KOPT-K1 (cell line): ENCODE results near the gene CD6.

Experiments used
- H3K27ac ChIP-seq: fragments of 200-600 bp; sonication (generic); 2 replicates; pipeline ENCODE4 v1.5.1; 2016; ENCODE audit warnings: antibody characterized with exemption, mild to moderate bottlenecking, low read depth, low read length; ENCODE audit not compliant: poor library complexity, severe bottlenecking
- H3K36me3 ChIP-seq: fragments of 200-600 bp; sonication (generic); 2 replicates; pipeline ENCODE4 v1.5.1; 2017; ENCODE audit warnings: antibody characterized with exemption, mild to moderate bottlenecking, low read length, moderate library complexity; ENCODE audit not compliant: insufficient read depth
- H3K9me3 ChIP-seq: fragments of 200-600 bp; sonication (generic); 2 replicates; pipeline ENCODE4 v1.5.1; 2017; ENCODE audit warnings: antibody characterized with exemption, low read length, mild to moderate bottlenecking; ENCODE audit not compliant: insufficient read depth, poor library complexity, severe bottlenecking

The CD6 gene, protein sequence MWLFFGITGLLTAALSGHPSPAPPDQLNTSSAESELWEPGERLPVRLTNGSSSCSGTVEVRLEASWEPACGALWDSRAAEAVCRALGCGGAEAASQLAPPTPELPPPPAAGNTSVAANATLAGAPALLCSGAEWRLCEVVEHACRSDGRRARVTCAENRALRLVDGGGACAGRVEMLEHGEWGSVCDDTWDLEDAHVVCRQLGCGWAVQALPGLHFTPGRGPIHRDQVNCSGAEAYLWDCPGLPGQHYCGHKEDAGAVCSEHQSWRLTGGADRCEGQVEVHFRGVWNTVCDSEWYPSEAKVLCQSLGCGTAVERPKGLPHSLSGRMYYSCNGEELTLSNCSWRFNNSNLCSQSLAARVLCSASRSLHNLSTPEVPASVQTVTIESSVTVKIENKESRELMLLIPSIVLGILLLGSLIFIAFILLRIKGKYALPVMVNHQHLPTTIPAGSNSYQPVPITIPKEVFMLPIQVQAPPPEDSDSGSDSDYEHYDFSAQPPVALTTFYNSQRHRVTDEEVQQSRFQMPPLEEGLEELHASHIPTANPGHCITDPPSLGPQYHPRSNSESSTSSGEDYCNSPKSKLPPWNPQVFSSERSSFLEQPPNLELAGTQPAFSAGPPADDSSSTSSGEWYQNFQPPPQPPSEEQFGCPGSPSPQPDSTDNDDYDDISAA

DNA sequence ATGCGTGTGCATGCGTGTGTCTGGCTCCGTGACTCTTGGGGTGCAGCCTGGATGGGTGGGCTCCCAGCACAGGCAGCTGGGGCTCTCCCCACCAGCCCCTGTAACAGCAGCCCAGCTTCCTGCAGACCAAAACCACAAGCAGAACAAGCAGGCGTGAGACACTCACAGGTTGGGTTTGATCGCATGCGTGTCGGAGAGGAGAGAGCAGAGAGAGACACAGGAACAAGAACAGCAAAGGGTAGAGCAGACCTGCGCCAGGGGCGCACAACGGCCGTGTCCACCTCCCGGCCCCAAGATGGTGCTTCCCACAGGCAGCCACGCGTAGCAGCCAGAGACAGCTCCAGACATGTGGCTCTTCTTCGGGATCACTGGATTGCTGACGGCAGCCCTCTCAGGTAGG is at the start of gene CD6:
TSS of gene CD6 (plus strand) at position 161 of the 400 bp plus-strand sequence. CDS start at position 347, 186 bp downstream.
- Histone ChIP-seq H3K9me3 (peaks cover 5% of the 10 kb centered on the region), H3K36me3 (0 out of 2 replicates have a peak, but pooled peaks cover 2% of the 10 kb centered on the region), H3K27ac (peak within 1 kb of the TSS; percentile 92)

DNA sequence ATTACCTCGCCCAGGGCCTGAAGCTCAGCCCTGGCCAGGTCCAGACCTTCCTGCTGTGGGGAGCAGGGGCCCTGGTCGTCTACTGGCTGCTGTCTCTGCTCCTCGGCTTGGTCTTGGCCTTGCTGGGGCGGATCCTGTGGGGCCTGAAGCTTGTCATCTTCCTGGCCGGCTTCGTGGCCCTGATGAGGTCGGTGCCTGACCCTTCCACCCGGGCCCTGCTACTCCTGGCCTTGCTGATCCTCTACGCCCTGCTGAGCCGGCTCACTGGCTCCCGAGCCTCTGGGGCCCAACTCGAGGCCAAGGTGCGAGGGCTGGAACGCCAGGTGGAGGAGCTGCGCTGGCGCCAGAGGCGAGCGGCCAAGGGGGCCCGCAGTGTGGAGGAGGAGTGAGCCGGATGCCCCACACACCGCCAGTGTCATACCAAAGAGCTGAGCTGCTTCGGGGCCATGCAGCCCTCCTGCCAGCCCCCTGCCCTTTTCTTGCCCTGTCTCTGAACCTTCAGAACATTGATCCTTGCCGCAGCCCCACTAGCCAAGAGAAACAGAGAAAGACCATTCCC is 49.6 kb upstream of the CD6 start:
- Histone ChIP-seq H3K36me3 (peaks cover 68% of the 10 kb centered on the region), H3K27ac (no peak overlapping the region), H3K9me3 (no peaks in the 10 kb centered on the region)

DNA sequence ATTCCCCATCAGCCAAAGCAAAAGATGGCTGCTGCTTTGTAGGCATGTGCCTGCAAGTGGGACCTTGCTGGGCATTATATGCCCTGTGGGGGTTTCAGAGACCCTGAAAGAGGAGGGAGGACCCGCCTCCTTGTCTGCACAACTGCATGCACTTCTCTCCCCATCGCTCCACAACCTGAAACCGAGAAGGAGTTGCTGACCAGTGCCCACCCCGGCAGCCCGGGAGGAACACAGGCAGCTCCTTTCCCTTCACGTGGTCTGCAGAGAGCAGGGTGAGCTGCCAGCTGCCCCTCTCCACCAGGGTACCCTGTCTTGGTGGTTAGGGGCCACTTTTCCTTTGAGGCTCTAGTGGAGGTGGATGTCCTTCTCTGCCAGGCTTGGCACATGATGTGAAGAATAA is 48.6 kb upstream of the CD6 start:
- Histone ChIP-seq H3K27ac (no peak overlapping the region), H3K36me3 (peaks cover 58% of the 10 kb centered on the region), H3K9me3 (no peaks in the 10 kb centered on the region)

DNA sequence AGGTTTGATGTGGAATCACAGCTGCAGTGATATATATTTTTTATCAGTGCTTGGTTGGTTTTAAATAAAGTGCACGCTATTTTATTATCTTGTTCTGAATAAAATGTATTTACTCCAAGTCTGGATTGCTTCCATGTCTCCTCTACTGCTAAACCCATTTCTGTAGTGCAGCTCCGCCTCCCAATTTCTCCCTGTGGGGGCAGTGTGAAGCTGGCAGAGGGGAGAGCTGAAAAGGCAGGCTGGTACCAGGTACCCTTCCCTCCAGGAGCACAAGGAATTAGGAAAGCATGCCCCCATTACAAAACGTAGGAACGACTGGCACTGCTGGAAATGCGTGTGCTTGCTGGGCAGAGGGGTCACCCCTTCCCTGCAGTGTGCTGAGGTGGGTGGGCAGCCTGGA is 48.2 kb upstream of the CD6 start:
- Histone ChIP-seq H3K36me3 (peaks cover 54% of the 10 kb centered on the region), H3K27ac (no peak overlapping the region), H3K9me3 (no peaks in the 10 kb centered on the region)

DNA sequence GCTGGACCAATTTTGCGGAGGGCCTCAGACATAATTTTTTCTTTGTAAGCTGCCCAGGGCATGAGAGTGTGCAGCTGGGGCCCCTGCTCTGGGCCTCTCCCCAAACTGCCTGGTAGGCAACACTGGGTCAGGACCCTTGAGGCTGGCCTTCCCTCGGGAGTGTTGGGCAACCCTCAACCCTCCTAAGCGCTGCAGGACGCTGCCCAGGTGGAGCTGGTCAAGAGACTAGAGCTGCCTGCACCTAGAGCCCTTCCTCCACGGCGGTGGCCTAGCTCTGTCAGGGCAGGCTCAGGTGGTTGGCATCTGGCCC is 47.7 kb upstream of the CD6 start:
- Histone ChIP-seq H3K36me3 (peaks cover 49% of the 10 kb centered on the region), H3K27ac (no peak overlapping the region), H3K9me3 (no peaks in the 10 kb centered on the region)

DNA sequence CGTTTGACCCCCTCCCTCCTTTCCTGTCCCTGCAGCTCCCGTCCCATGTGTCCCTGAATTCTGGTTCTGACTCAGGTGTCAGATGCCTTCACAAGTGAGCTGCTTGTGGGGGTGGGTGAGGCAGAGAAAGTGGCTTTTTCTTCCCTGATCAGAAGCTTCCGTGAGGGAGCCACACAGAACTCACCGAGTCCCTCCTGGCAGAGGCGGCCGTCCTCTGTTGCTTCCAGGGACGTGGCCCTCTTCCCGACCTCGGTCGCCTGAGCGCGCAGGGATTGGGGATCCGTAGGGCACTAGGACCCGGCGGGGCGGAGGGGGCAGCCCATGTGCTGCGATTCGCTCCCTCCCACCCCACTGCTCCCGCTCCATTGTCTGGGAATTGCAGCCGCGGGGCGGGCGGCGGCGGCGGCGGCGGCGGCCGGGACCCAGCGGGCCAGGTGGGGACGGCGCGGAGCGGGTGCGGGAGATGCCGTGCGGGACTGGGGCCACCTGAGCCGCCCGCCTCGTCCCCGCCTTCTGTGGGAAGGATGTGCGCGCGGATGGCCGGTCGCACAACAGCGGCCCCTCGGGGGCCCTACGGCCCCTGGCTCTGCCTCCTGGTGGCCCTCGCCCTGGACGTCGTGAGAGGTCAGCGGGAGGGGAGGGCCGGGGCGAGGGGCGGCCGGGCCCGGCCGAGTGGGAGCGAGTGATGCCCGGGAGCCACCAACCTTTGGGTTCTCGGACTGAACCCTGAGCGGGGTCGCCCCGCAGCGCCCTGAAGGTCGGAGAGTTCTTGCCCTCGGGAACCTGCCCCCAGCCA is 47.2 kb upstream of the CD6 start, which contains the start of gene TMEM132A:
TSS of gene TMEM132A (plus strand) at position 351 of the 796 bp plus-strand sequence. CDS start at position 525, 174 bp downstream.
- H3K36me3 ChIP-seq: peaks cover 44% of the 10 kb centered on the region
- H3K9me3 ChIP-seq: no peaks in the 10 kb centered on the region
- H3K27ac ChIP-seq: no peak within 1 kb of the TSS

DNA sequence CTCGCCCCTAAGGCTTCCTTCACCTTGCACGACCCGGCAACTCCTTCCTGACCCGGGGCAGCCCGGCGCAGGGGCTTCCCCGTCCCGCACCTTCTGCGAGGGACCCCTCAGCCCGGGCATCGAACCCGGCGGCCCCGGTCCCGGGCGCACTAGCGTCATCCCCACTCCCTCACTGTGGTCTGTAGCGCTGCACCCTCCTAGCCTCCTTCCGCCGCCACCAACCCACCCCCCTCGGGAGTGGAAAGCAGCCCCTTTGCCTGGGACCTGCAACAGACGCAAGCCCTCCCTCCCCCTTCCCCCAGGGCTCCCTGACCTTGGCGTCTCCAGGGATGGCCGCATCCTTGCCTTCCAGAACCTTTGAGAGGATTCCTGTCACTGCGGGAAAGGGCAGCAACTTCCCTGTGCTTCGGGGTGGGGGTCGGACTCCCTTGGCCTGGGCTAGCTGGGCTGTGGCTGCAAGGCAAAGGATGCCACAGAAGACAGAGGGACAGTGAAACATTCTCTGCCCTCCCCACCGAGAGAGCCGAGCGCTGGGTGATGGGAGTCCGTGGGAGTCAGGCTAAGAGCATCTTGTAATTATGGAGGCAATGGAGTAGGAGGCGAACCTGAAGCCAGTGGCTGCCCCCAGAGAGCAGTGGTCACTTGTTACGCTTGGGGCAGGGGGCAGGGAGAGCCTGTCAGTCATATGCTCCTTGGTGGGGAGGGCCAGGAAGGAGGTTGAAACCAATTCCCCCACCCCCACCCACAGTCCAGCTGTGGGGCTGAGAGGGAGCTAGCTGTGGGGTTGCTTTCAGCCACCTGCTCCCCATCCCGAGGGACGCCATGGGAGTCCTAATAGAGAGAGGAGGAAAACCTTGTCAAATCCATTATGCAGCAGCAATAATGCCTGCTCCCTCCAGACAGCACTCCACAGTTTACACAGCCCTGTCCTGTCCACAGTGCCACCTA is 46.3 kb upstream of the CD6 start:
- no peaks in the 10 kb centered on the region for H3K9me3 ChIP-seq
- H3K36me3 ChIP-seq: peaks cover 35% of the 10 kb centered on the region
- H3K27ac ChIP-seq: no peak overlapping the region

DNA sequence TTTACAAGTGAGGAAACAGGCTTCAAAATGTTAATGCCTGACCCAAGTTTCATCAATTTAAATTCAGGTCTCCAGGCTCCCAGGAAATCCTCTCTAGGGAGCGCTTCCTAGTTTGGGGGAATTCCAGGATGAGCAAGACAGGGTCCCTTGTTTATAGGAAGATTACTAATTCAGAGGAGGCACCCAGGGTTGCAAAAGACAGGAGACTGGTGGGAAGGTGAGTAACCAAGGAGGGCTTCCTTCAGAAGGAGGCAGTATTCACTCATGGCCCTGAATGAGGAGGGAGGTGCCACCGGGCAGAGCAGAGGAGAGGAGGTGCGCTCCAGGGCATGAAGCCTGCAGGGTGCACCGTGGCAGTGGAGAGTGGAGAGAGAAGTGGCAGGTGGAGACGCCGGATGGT is 45.6 kb upstream of the CD6 start:
- Histone ChIP-seq H3K36me3 (peaks cover 28% of the 10 kb centered on the region), H3K27ac (no peak overlapping the region)

DNA sequence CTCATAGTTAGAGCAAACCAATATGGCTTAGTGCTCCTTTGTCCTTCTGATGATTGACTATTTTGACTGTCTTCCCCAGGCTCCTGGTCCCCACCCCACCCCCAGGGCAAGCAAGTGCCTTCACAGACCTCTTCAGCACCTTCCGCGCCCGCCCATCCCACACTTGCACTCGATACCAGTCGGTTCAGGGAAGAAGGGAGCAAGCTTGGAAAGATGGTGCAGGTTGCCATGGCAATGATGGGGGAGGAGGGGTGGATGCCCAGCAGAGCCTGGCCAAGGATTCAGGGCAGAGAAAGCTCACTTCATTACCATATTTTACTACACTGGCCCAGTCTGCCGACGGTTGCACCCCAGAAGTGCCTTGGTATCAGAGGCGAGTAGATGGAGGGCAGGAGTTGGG is 45.0 kb upstream of the CD6 start:
- peaks cover 22% of the 10 kb centered on the region for H3K36me3 ChIP-seq
- H3K9me3 ChIP-seq: no peaks in the 10 kb centered on the region
- H3K27ac ChIP-seq: no peak overlapping the region

More for the DNA sequence above, 45.6 kb upstream of the CD6 start:
- H3K9me3 ChIP-seq: no peaks in the 10 kb centered on the region

DNA sequence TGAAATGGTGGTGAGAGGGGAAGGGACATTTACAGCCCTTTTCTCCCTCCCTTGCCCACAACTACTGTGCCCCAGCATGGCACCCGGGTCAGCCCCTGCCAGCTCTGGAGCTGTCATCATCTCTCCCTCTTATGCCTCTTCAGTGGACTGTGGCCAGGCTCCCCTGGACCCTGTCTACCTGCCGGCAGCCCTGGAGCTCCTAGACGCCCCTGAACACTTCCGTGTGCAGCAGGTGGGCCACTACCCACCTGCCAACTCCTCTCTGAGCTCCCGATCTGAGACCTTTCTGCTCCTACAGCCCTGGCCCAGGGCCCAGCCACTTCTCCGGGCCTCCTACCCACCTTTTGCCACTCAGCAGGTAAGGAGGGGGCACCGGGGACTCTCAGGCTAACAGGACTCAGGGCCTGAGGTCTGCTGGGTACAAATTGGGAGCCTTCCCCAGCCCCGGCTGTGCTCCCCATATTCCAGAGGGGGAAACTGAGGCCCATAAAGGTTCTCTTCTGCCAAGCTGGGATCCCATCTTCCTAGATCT is 44.4 kb upstream of the CD6 start:
- Histone ChIP-seq H3K27ac (no peak overlapping the region), H3K9me3 (no peaks in the 10 kb centered on the region), H3K36me3 (peaks cover 16% of the 10 kb centered on the region)

DNA sequence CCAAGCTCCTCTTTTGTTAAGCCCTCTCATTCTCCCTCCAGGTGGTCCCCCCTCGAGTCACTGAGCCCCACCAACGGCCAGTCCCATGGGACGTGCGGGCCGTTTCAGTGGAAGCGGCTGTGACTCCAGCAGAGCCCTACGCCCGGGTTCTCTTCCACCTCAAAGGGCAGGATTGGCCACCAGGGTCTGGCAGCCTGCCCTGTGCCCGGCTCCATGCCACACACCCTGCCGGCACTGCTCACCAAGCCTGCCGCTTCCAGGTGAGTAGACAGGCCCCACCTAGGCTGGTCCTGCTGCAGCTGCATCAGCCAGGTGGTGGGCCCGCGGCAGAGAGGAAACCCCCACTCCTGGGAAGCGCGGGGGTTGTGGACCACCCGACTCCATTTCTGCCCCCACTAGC is 43.9 kb upstream of the CD6 start:
- Histone ChIP-seq H3K36me3 (peaks cover 11% of the 10 kb centered on the region), H3K9me3 (no peaks in the 10 kb centered on the region), H3K27ac (no peak overlapping the region)

DNA sequence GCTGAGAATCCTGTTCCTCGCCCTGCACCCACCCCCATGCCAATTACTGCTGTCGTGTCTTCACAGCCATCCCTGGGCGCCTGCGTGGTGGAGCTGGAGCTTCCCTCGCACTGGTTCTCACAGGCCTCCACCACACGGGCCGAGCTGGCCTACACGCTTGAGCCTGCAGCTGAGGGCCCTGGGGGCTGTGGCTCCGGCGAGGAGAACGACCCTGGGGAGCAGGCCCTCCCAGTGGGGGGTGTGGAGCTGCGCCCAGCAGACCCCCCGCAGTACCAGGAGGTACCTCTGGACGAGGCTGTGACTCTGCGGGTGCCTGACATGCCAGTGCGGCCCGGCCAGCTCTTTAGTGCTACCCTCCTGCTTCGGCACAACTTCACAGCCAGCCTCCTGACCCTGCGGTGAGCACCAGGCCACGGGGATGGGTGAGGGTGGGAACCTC is 42.9 kb upstream of the CD6 start:
- peaks cover 1% of the 10 kb centered on the region for H3K36me3 ChIP-seq
- H3K9me3 ChIP-seq: no peaks in the 10 kb centered on the region
- H3K27ac ChIP-seq: no peak overlapping the region

DNA sequence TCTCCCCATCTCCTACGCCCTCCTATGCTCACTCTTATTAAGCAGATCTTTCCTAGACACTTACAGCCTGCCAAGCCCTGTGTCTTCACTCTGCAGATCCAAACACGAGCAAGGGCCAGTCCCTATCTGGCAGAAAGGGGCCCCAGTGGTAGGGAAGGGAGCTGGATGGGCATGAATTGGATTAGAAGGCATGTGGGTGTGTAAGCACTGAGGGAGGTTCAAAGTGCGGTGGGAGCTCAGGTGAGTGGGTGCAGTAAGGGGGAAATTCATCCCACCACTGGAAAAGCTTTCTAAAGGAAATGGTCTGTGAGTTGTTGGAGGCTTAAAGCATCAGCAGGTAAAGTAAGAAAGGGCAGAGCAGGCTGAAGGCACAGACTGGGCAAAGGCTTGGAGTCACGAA is 41.7 kb upstream of the CD6 start:
- no peaks in the 10 kb centered on the region for H3K9me3 ChIP-seq
- no peak overlapping the region for H3K27ac ChIP-seq
- no peaks in the 10 kb centered on the region for H3K36me3 ChIP-seq

DNA sequence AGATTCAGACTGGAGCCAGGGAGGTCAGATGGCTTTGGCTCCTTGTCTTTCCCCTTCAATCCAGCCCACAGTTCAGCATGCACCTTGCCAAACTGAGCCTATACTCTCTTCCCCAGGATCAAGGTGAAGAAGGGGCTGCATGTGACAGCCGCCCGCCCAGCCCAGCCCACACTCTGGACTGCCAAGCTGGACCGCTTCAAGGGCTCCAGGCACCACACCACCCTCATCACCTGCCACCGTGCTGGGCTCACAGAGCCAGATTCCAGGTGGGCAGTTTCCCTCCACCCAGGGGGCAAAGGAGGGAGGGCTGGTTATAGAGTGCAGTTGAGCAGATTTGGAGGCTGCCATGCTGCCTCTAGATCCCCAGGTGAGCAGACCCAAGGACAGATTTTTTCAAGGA is 41.1 kb upstream of the CD6 start:
- H3K9me3 ChIP-seq: no peaks in the 10 kb centered on the region
- no peaks in the 10 kb centered on the region for H3K36me3 ChIP-seq
- no peak overlapping the region for H3K27ac ChIP-seq
